A549 (cell line): ENCODE measurements around the gene CEBPE. TPM values are rescaled to one million over a fixed set of nuclear protein-coding genes. Genes with fewer than 3 reads are reported as not detected.

Experiments used
- ATAC-seq, 2 experiments: fragments of 200-7000 bp in 1 of 2; fragments of >200 bp in 1 of 2; cut with Nextera tagmentation in 1 of 2; cut with Tn5 transposase in 1 of 2; 3 replicates each; pipeline versions ENCODE4 v1.8.0 to v1.9.1; 2018 to 2020; ENCODE audit warnings: mild to moderate bottlenecking in 1 of 2, moderate library complexity in 1 of 2
- CTCF ChIA-PET: fragments of 300-600 bp; sonication (Branson Sonifier 250); formaldehyde crosslinking; extraction: SDS; loops from one replicate; lab custom pipeline; 2021; ENCODE audit warnings: antibody characterized with exemption, inconsistent platforms; lab: Yijun Ruan, JAX
- POLR2A ChIA-PET: fragments of 350-600 bp; formaldehyde crosslinking; extraction: SDS; loops from one replicate; lab custom pipeline; 2021; ENCODE audit warnings: antibody characterized with exemption, inconsistent platforms; lab: Yijun Ruan, JAX
- DNase-seq, 2 experiments: peaks; one replicate each; pipeline versions ENCODE4 v3.0.0 to v3.0.0-alpha.2; 2011 to 2016; ENCODE audit warnings: low read depth in 1 of 2, low spot score in 1 of 2
- FAIRE-seq: peaks from 2 replicates; lab custom pipeline; 2011; peaks lifted over from hg19 to GRCh38; lab: Jason Lieb, UNC
- H3K27ac ChIP-seq, 2 experiments: fragments of >200 bp; sonication (Bioruptor Twin); formaldehyde crosslinking; 3 replicates each; pipeline ENCODE4 v1.5.1; 2016 to 2017
- H3K4me1 ChIP-seq: fragments of >200 bp; sonication (Bioruptor Twin); formaldehyde crosslinking; 3 replicates; pipeline ENCODE4 v1.6.1; 2016
- H3K4me2 ChIP-seq: fragments of >200 bp; sonication (Bioruptor Twin); formaldehyde crosslinking; 3 replicates; pipeline ENCODE4 v1.6.1; 2016
- H3K4me3 ChIP-seq: fragments of >200 bp; sonication (Bioruptor Twin); formaldehyde crosslinking; 3 replicates; pipeline ENCODE4 v1.5.1; 2016
- H3K9me3 ChIP-seq: fragments of >200 bp; sonication (Bioruptor Twin); formaldehyde crosslinking; 3 replicates; pipeline ENCODE4 v1.6.1; 2016
- BHLHE40 ChIP-seq: IDR thresholded peaks from 2 replicates; pipeline ENCODE4 v1.6.1; 2012; ENCODE audit warnings: low read depth, low read length, inconsistent platforms
- CEBPB ChIP-seq, 2 experiments: fragments of >200 bp in 1 of 2; sonication (Bioruptor Twin) in 1 of 2; formaldehyde crosslinking in 1 of 2; IDR thresholded peaks; 2 replicates each; pipeline ENCODE4 v1.6.1; 2012 to 2016
- CHD4 ChIP-seq: fragments of 200-600 bp; sonication (generic); IDR thresholded peaks from 2 replicates; pipeline ENCODE4 v1.6.1; 2016; ENCODE audit warnings: antibody characterized with exemption, mild to moderate bottlenecking, borderline replicate concordance
- EHF ChIP-seq: fragments of 250-450 bp; sonication (Bioruptor Pico); IDR thresholded peaks from 2 replicates; pipeline ENCODE4 v1.5.0; 2020; ENCODE audit warnings: mild to moderate bottlenecking
- EP300 ChIP-seq, 2 experiments: fragments of >200 bp; sonication (Bioruptor Twin); formaldehyde crosslinking; IDR thresholded peaks; 2 replicates in 1 of 2; 3 replicates in 1 of 2; pipeline ENCODE4 v1.6.1; 2016 to 2017
- FOSL2 ChIP-seq, 2 experiments: fragments of 450-650 bp in 1 of 2; fragments of >200 bp in 1 of 2; sonication (Bioruptor Twin) in 1 of 2; formaldehyde crosslinking; IDR thresholded peaks; 2 replicates each; pipeline versions ENCODE4 v1.5.0 to v1.6.1; 2016 to 2020; ENCODE audit warnings: mild to moderate bottlenecking in 1 of 2, moderate library complexity in 1 of 2
- GATA3 ChIP-seq: IDR thresholded peaks from 2 replicates; pipeline ENCODE4 v1.6.1; 2012; ENCODE audit warnings: borderline replicate concordance
- HES2 ChIP-seq: fragments of >200 bp; sonication (Bioruptor Twin); formaldehyde crosslinking; IDR thresholded peaks from 2 replicates; pipeline ENCODE4 v1.6.1; 2016
- HOXA7 ChIP-seq: fragments of 250-450 bp; sonication (Bioruptor Pico); IDR thresholded peaks from 2 replicates; pipeline ENCODE4 v1.5.0; 2020; ENCODE audit warnings: mild to moderate bottlenecking, moderate library complexity
- HOXB13 ChIP-seq: fragments of 250-450 bp; sonication (Bioruptor Pico); IDR thresholded peaks from 2 replicates; pipeline ENCODE4 v1.5.0; 2020; ENCODE audit warnings: low read depth, mild to moderate bottlenecking, moderate library complexity
- JUN ChIP-seq, 2 experiments: fragments of >200 bp; sonication (Bioruptor Twin); formaldehyde crosslinking; IDR thresholded peaks; 2 replicates in 1 of 2; 3 replicates in 1 of 2; pipeline ENCODE4 v1.6.1; 2016 to 2017
- JUNB ChIP-seq: fragments of >200 bp; sonication (Bioruptor Twin); formaldehyde crosslinking; IDR thresholded peaks from 2 replicates; pipeline ENCODE4 v1.6.1; 2016
- KDM1A ChIP-seq: fragments of 200-600 bp; sonication (generic); IDR thresholded peaks from 2 replicates; pipeline ENCODE4 v1.6.1; 2016; ENCODE audit warnings: low read depth, mild to moderate bottlenecking
- MAFK ChIP-seq: fragments of 450-650 bp; IDR thresholded peaks from 2 replicates; pipeline ENCODE4 v1.6.1; 2014; ENCODE audit not compliant: partially characterized antibody
- MYC ChIP-seq: IDR thresholded peaks from 2 replicates; pipeline ENCODE4 v1.6.1; 2012; ENCODE audit warnings: mild to moderate bottlenecking, inconsistent platforms, low read length, improper control_type of control experiment, borderline replicate concordance
- NFE2L2 ChIP-seq: fragments of 150-350 bp; conservative IDR thresholded peaks from 2 replicates; pipeline ENCODE4 v1.6.1; 2014; ENCODE audit warnings: low read length
- NPAS2 ChIP-seq: fragments of 250-450 bp; sonication (Bioruptor Pico); IDR thresholded peaks from 2 replicates; pipeline ENCODE4 v1.8.0; 2022; ENCODE audit warnings: mild to moderate bottlenecking, moderate library complexity, borderline replicate concordance
- NR3C1 ChIP-seq: fragments of >200 bp; sonication (Bioruptor Twin); formaldehyde crosslinking; IDR thresholded peaks from 3 replicates; pipeline ENCODE4 v1.6.1; 2017
- POLR2A ChIP-seq: IDR thresholded peaks from 2 replicates; pipeline ENCODE4 v1.6.1; 2012; ENCODE audit warnings: mild to moderate bottlenecking, low read length
- RCOR1 ChIP-seq: fragments of 150-350 bp; IDR thresholded peaks from 2 replicates; pipeline ENCODE4 v1.6.1; 2014; ENCODE audit warnings: antibody characterized with exemption, low read length, low read depth
- RFX5 ChIP-seq: fragments of 450-650 bp; IDR thresholded peaks from 2 replicates; pipeline ENCODE4 v1.7.1; 2014; ENCODE audit warnings: antibody characterized with exemption, mild to moderate bottlenecking, moderate library complexity
- RNF2 ChIP-seq: fragments of 200-600 bp; sonication (generic); IDR thresholded peaks from 2 replicates; pipeline ENCODE4 v1.6.1; 2016; ENCODE audit warnings: low read depth, mild to moderate bottlenecking, antibody characterized with exemption, moderate library complexity, borderline replicate concordance
- TFCP2L1 ChIP-seq: fragments of 250-450 bp; sonication (Bioruptor Pico); IDR thresholded peaks from 2 replicates; pipeline ENCODE4 v1.5.0; 2021; ENCODE audit warnings: mild to moderate bottlenecking
- USF2 ChIP-seq: fragments of 450-650 bp; IDR thresholded peaks from 2 replicates; pipeline ENCODE4 v1.6.1; 2014; ENCODE audit warnings: antibody characterized with exemption
- ZFP36 ChIP-seq: fragments of 450-650 bp; IDR thresholded peaks from 2 replicates; pipeline ENCODE4 v1.6.1; 2014; ENCODE audit warnings: borderline replicate concordance; ENCODE audit not compliant: partially characterized antibody
- ZSCAN20 ChIP-seq: fragments of 250-450 bp; sonication (Bioruptor Pico); IDR thresholded peaks from 2 replicates; pipeline ENCODE4 v1.8.0; 2022; ENCODE audit warnings: mild to moderate bottlenecking, moderate library complexity
- WGBS: methylation state at CpG from one replicate; pipeline ENCODE4 v1.1.6; 2017; ENCODE audit errors: missing lambda C conversion rate; 5-methylcytosine and 5-hydroxymethylcytosine counted together
- polyA plus RNA-seq, 4 experiments: library from polyadenylated mRNA; depleted of rRNA in 3 of 4; stranded (reverse); fragments of >200 nt; fragmentation: RNase III in 1 of 4; extraction: RNeasy Plus Mini Kit Qiagen cat#74134 plus additional on column Dnase treatment in 1 of 4; gene quantifications; 2 replicates in 3 of 4; 3 replicates in 1 of 4; pipeline ENCODE4 v1.2.3, GENCODE V29; 2011 to 2017
- TF ChIP-seq, protein P1 (sequence below): fragments of 250-450 bp; sonication (Bioruptor Pico); IDR thresholded peaks from 2 replicates; pipeline ENCODE4 v1.5.0; 2020; ENCODE audit warnings: low read depth, mild to moderate bottlenecking, moderate library complexity
- TF ChIP-seq, protein P2 (sequence below): fragments of 150-350 bp; IDR thresholded peaks from 2 replicates; pipeline ENCODE4 v1.6.1; 2014; ENCODE audit warnings: low read depth, mild to moderate bottlenecking, low read length
- TF ChIP-seq, protein P3 (sequence below): IDR thresholded peaks from 2 replicates; pipeline ENCODE4 v1.6.1; 2012
- TF ChIP-seq, protein P4 (sequence below): fragments of 250-450 bp; sonication (Bioruptor Pico); IDR thresholded peaks from 2 replicates; pipeline ENCODE4 v1.5.0; 2021; ENCODE audit warnings: mild to moderate bottlenecking, moderate library complexity, borderline replicate concordance
- TF ChIP-seq, protein P5 (sequence below): fragments of >200 bp; sonication (Bioruptor Twin); formaldehyde crosslinking; IDR thresholded peaks from 3 replicates; pipeline ENCODE4 v1.6.1; 2016

CEBPE gene
- polyA plus RNA-seq, 2 of the 4 experiments (the other 2 are of a cell fraction), result 0.05 TPM; not detected in 1

GRCh38 chr14:23079716-23080115, 39.3 kb downstream of the CEBPE start:
- DNase-seq (no peak), FAIRE-seq (no peak), ATAC-seq (no peak)
- Histone ChIP-seq H3K4me3 (no peak overlapping the region), H3K4me1 (peaks cover 44% of the 10 kb centered on the region), H3K4me2 (peak overlapping the region; percentile 75; the same call in 2 of the 3 replicates), H3K27ac (peak overlapping the region; percentile 71 to 86), H3K9me3 (no peaks in the 10 kb centered on the region)
- WGBS, result 90% methylated on average over 2 of the region's 2 CpGs
- ChIA-PET POLR2A (interaction anchor here (1.7 kb wide), 1 partner anchor 15 kb away, joined by 10 read pairs; the partner anchor contains the start of genes ACIN1 and C14orf119), CTCF (interaction anchor here (0.8 to 9.2 kb wide), 8 partner anchors 8 to 107 kb away, joined by 3 to 141 read pairs (median 38); partner anchors contain the start of genes ACIN1 and C14orf119)
- TF ChIP-seq MYC, result no peak
- TF ChIP-seq, protein P1, sequence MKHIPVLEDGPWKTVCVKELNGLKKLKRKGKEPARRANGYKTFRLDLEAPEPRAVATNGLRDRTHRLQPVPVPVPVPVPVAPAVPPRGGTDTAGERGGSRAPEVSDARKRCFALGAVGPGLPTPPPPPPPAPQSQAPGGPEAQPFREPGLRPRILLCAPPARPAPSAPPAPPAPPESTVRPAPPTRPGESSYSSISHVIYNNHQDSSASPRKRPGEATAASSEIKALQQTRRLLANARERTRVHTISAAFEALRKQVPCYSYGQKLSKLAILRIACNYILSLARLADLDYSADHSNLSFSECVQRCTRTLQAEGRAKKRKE (CRISPR knock-in tag), result no peak
- TF ChIP-seq HOXB13 (CRISPR knock-in tag), result no peak
- no peak for TF ChIP-seq EP300 (IDR thresholded peaks at IDR 0.05)
- TF ChIP-seq FOSL2 (IDR thresholded peaks at IDR 0.05), result no peak
- TF ChIP-seq FOSL2 (CRISPR knock-in tag; IDR thresholded peaks at IDR 0.05), result no peak
- TF ChIP-seq TFCP2L1 (CRISPR knock-in tag), result no peak
- TF ChIP-seq CHD4, result no peak
- no peak for TF ChIP-seq BHLHE40
- TF ChIP-seq KDM1A, result no peak
- TF ChIP-seq NR3C1, result no peak
- TF ChIP-seq HES2, result no peak
- TF ChIP-seq, protein P2, sequence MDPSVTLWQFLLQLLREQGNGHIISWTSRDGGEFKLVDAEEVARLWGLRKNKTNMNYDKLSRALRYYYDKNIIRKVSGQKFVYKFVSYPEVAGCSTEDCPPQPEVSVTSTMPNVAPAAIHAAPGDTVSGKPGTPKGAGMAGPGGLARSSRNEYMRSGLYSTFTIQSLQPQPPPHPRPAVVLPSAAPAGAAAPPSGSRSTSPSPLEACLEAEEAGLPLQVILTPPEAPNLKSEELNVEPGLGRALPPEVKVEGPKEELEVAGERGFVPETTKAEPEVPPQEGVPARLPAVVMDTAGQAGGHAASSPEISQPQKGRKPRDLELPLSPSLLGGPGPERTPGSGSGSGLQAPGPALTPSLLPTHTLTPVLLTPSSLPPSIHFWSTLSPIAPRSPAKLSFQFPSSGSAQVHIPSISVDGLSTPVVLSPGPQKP, result no peak
- TF ChIP-seq, protein P3, sequence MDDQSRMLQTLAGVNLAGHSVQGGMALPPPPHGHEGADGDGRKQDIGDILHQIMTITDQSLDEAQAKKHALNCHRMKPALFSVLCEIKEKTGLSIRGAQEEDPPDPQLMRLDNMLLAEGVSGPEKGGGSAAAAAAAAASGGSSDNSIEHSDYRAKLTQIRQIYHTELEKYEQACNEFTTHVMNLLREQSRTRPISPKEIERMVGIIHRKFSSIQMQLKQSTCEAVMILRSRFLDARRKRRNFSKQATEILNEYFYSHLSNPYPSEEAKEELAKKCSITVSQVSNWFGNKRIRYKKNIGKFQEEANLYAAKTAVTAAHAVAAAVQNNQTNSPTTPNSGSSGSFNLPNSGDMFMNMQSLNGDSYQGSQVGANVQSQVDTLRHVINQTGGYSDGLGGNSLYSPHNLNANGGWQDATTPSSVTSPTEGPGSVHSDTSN, result no peak
- TF ChIP-seq HOXA7, result no peak
- TF ChIP-seq, protein P4, sequence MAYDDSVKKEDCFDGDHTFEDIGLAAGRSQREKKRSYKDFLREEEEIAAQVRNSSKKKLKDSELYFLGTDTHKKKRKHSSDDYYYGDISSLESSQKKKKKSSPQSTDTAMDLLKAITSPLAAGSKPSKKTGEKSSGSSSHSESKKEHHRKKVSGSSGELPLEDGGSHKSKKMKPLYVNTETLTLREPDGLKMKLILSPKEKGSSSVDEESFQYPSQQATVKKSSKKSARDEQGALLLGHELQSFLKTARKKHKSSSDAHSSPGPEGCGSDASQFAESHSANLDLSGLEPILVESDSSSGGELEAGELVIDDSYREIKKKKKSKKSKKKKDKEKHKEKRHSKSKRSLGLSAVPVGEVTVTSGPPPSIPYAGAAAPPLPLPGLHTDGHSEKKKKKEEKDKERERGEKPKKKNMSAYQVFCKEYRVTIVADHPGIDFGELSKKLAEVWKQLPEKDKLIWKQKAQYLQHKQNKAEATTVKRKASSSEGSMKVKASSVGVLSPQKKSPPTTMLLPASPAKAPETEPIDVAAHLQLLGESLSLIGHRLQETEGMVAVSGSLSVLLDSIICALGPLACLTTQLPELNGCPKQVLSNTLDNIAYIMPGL, result no peak
- TF ChIP-seq, protein P5, sequence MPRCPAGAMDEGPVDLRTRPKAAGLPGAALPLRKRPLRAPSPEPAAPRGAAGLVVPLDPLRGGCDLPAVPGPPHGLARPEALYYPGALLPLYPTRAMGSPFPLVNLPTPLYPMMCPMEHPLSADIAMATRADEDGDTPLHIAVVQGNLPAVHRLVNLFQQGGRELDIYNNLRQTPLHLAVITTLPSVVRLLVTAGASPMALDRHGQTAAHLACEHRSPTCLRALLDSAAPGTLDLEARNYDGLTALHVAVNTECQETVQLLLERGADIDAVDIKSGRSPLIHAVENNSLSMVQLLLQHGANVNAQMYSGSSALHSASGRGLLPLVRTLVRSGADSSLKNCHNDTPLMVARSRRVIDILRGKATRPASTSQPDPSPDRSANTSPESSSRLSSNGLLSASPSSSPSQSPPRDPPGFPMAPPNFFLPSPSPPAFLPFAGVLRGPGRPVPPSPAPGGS, result no peak
- no peak for TF ChIP-seq RFX5

- ChIA-PET CTCF (interaction anchor here (2.2 to 9.2 kb wide), 11 partner anchors 12 to 108 kb away, joined by 7 to 141 read pairs (median 25); partner anchors contain the start of genes ACIN1, C14orf119, CDH24 and CEBPE), POLR2A (interaction anchor here (3.5 kb wide), 1 partner anchor 16 kb away, joined by 29 read pairs; the partner anchor contains the start of genes ACIN1 and C14orf119)
- peak; percentile 95 to 96 for ATAC-seq
- peak overlapping the region; percentile 75 for H3K4me2 ChIP-seq
- no peaks in the 10 kb centered on the region for H3K9me3 ChIP-seq
- H3K27ac ChIP-seq, result peak overlapping the region; percentile 71 to 86
- DNase-seq, result peak; percentile 45 to 83
- no peak for FAIRE-seq
- 0 out of 3 replicates have a peak overlapping the region, but pooled peaks have one; percentile 14 for H3K4me3 ChIP-seq
- peaks cover 44% of the 10 kb centered on the region for H3K4me1 ChIP-seq
- 4% methylated on average over 2 of the region's 2 CpGs for WGBS
- TF ChIP-seq USF2 (peak; percentile 73), NFE2L2 (no peak), ZSCAN20 (CRISPR knock-in tag) (no peak), POLR2A (no peak), TFCP2L1 (CRISPR knock-in tag) (no peak), FOSL2 (IDR thresholded peaks at IDR 0.05) (peak; percentile 63; the same call in 1 of the 2 replicates), FOSL2 (CRISPR knock-in tag; IDR thresholded peaks at IDR 0.05) (peak; percentile 78), JUN (IDR thresholded peaks at IDR 0.05) (peak in 1 of 2 experiments; percentile 53; a peak in 2 of 5 replicates), CEBPB (IDR thresholded peaks at IDR 0.05) (peak; percentile 46 to 82; a peak in 3 of 4 replicates), EHF (CRISPR knock-in tag) (no peak), MAFK (peak; percentile 70), RCOR1 (no peak), RNF2 (no peak), NPAS2 (CRISPR knock-in tag) (no peak), GATA3 (peak; percentile 16; the same call in 1 of the 2 replicates), ZFP36 (no peak), KDM1A (no peak), JUNB (peak; percentile 56; the same call in 1 of the 2 replicates), BHLHE40 (no peak)
Measured at GRCh38 chr14:23078692-23079116, 40.4 kb downstream of the CEBPE start.
